Heart left ventricle (tissue), 13 donors: ENCODE results near the gene RPS15.
A peak's percentile ranks its signal among the peaks of the same experiment; 100 is the strongest.

Experiments used
- CTCF ChIP-seq, 12 donors: fragments of 200-600 bp; sonication (generic) in 4 of 12; IDR thresholded peaks; one replicate each; pipeline versions ENCODE4 v1.5.0 to v1.8.0; 2018 to 2022; ENCODE audit warnings: antibody characterized with exemption in 12 of 12, mild to moderate bottlenecking in 5 of 12
- POLR2A ChIP-seq, 2 donors: fragments of 450-650 bp; IDR thresholded peaks; one replicate each; pipeline ENCODE4 v1.6.1; 2017; ENCODE audit warnings: antibody characterized with exemption in 2 of 2, mild to moderate bottlenecking in 2 of 2, moderate library complexity in 2 of 2
- donor health status: ischemic (EF 13 %, LVEDD 7.1; RV severe dilation, severe dysfunction).
- donor health status: DM: no; HTN: yes; CAD: no.
- donor health status: DM: no; HTN: no; CAD: no.
- donor health status: ischemic (EF 25% LVEDD 6.9; RV normal size, moderate dysfunction).
- donor health status: ischemic (EF 25% LVEDD 5.7; RV mildly dilated, moderate dysfunction).
- donor health status: ischemic (EF 35%, LVEDD 5.7; RV mildly dilated, moderate dysfunction).
- donor health status: nonischemic (EF 11% LVEDD 7.7; RV severe dilation, severe dysfunction).
- donor health status: DM: yes; HTN: yes; CAD: no.
- donor health status: PGD.
- donor health status: ischemic (EF 29% LVEDD 5.4; RV normal size, mild dysfunction).
- donor health status: nonischemic (EF 23%, LVEDD 6.1; RV moderate dilation, normal function).

GRCh38 chr19:1445185-1445931, 7.2 kb downstream of the RPS15 start:
- TF ChIP-seq POLR2A (IDR thresholded peaks at IDR 0.05) (no peak), CTCF (IDR thresholded peaks at IDR 0.05) (peak; percentile 85 to 98 (median 94))
